Neural progenitor cell (in vitro differentiated cells): ENCODE data around the gene TKT. TPM values are rescaled to one million over a fixed set of nuclear protein-coding genes. Genes with fewer than 3 reads are reported as not detected.

Experiments
- DNase-seq: peaks from one replicate; pipeline ENCODE4 v3.0.0-alpha.2; 2016; ENCODE audit warnings: low spot score
- H2AFZ ChIP-seq: fragments of 200-600 bp; sonication (generic); replicated peaks from 2 replicates; pipeline ENCODE4 v1.6.1; 2016; ENCODE audit warnings: antibody characterized with exemption
- H3F3A ChIP-seq: fragments of 200-600 bp; sonication (generic); 2 replicates; pipeline ENCODE4 v1.6.1; 2016; ENCODE audit warnings: antibody characterized with exemption, low read depth
- H3K27ac ChIP-seq: fragments of 200-600 bp; sonication (generic); 2 replicates; pipeline ENCODE4 v1.5.1; 2016; ENCODE audit warnings: mild to moderate bottlenecking
- H3K27me3 ChIP-seq: fragments of 200-600 bp; sonication (generic); 2 replicates; pipeline ENCODE4 v1.6.1; 2016; ENCODE audit warnings: mild to moderate bottlenecking, moderate library complexity
- H3K36me3 ChIP-seq: fragments of 200-600 bp; sonication (generic); 2 replicates; pipeline ENCODE4 v1.5.1; 2016
- H3K4me1 ChIP-seq: fragments of 200-600 bp; sonication (generic); 2 replicates; pipeline ENCODE4 v1.6.1; 2016; ENCODE audit warnings: mixed run types
- H3K4me2 ChIP-seq: fragments of 200-600 bp; sonication (generic); 2 replicates; pipeline ENCODE4 v1.6.1; 2016
- H3K4me3 ChIP-seq: fragments of 200-600 bp; sonication (generic); 2 replicates; pipeline ENCODE4 v1.5.1; 2016
- H3K79me2 ChIP-seq: fragments of 200-600 bp; sonication (generic); 2 replicates; pipeline ENCODE4 v1.6.1; 2016; ENCODE audit warnings: low read depth
- H3K9ac ChIP-seq: fragments of 200-600 bp; sonication (generic); 2 replicates; pipeline ENCODE4 v1.6.1; 2016
- H3K9me3 ChIP-seq: fragments of 200-600 bp; sonication (generic); 2 replicates; pipeline ENCODE4 v1.5.1; 2016; ENCODE audit warnings: low read depth
- H4K20me1 ChIP-seq: fragments of 200-600 bp; sonication (generic); 2 replicates; pipeline ENCODE4 v1.6.1; 2016; ENCODE audit warnings: low read depth
- H3K27ac Mint-ChIP-seq: 3 replicates; pipeline ENCODE4 v1.8.0; 2021; ENCODE audit warnings: mixed read lengths
- H3K27me3 Mint-ChIP-seq: 2 replicates; pipeline ENCODE4 v1.8.0; 2022; ENCODE audit warnings: low read depth, mild to moderate bottlenecking, inconsistent platforms, moderate library complexity, mixed read lengths; ENCODE audit not compliant: insufficient read depth
- H3K36me3 Mint-ChIP-seq: 3 replicates; pipeline ENCODE4 v1.8.0; 2021; ENCODE audit warnings: mixed read lengths
- H3K4me1 Mint-ChIP-seq: 3 replicates; pipeline ENCODE4 v1.8.0; 2021; ENCODE audit warnings: mixed read lengths
- H3K4me3 Mint-ChIP-seq: 3 replicates; pipeline ENCODE4 v1.8.0; 2021; ENCODE audit warnings: mild to moderate bottlenecking, moderate library complexity, mixed read lengths
- H3K9me3 Mint-ChIP-seq: 3 replicates; pipeline ENCODE4 v1.8.0; 2020; ENCODE audit warnings: mixed read lengths
- CTCF ChIP-seq: fragments of 200-600 bp; sonication (generic); IDR thresholded peaks from 2 replicates; pipeline ENCODE4 v1.5.1; 2017; ENCODE audit warnings: antibody characterized with exemption, mild to moderate bottlenecking
- EZH2 ChIP-seq: fragments of 200-600 bp; sonication (generic); IDR thresholded peaks from 2 replicates; pipeline ENCODE4 v1.6.1; 2017; ENCODE audit warnings: antibody characterized with exemption, mild to moderate bottlenecking, moderate library complexity
- EZH2phosphoT487 ChIP-seq: fragments of 200-600 bp; sonication (generic); IDR thresholded peaks from 2 replicates; pipeline ENCODE4 v1.6.1; 2017; ENCODE audit warnings: antibody characterized with exemption
- total RNA-seq: library from RNA; depleted of rRNA; stranded (reverse); fragments of >200 nt; gene quantifications from 2 replicates; pipeline ENCODE4 v1.2.3, GENCODE V29; 2015; ENCODE audit warnings: low replicate concordance

The TKT gene
- total RNA-seq, 1 donor from 2014 or later = 292 TPM

DNA sequence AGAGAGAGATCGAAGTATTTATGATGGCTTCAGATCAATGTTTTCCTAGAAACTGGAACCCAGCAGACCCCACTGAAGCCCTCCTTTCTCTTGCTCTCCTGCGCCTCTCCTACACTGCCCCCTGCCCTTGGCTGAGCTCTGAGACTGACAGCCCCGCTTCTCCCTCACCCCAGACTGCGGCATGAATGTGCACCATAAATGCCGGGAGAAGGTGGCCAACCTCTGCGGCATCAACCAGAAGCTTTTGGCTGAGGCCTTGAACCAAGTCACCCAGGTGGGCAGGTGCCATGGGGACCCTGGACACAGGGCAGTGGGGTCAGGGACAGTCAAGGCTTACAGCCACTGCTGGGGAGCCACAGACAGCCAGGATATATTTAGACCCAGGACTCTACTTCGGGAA lies 71.1 kb downstream of the TKT start:
- no peak overlapping the region for H3K4me2 ChIP-seq
- Mint-ChIP-seq H3K9me3 (no peaks in the 10 kb centered on the region), H3K27me3 (peaks cover 4% of the 10 kb centered on the region), H3K36me3 (no peaks in the 10 kb centered on the region), H3K27ac (peak overlapping the region; percentile 33), H3K4me3 (no peak overlapping the region), H3K4me1 (peaks cover 6% of the 10 kb centered on the region)
- TF ChIP-seq CTCF = no peak
- no peaks in the 10 kb centered on the region for H4K20me1 ChIP-seq
- no peaks in the 10 kb centered on the region for H3K27me3 ChIP-seq
- no peaks in the 10 kb centered on the region for H3F3A ChIP-seq
- H3K36me3 ChIP-seq = no peaks in the 10 kb centered on the region
- DNase-seq = no peak
- H3K9ac ChIP-seq = no peak overlapping the region
- H3K79me2 ChIP-seq = no peaks in the 10 kb centered on the region
- no peak overlapping the region for H3K27ac ChIP-seq
- no peak overlapping the region for H3K4me3 ChIP-seq
- H3K9me3 ChIP-seq = no peaks in the 10 kb centered on the region
- H3K4me1 ChIP-seq = peaks cover 6% of the 10 kb centered on the region
- no peak overlapping the region for H2AFZ ChIP-seq

- H3K4me3 Mint-ChIP-seq = no peak overlapping the region
- no peaks in the 10 kb centered on the region for H4K20me1 ChIP-seq
- no peak for TF ChIP-seq EZH2phosphoT487
- no peak for TF ChIP-seq EZH2
- no peak for TF ChIP-seq CTCF
Observed at GRCh38 chr3:53183514-53183913, 72.3 kb downstream of the TKT start.

DNA sequence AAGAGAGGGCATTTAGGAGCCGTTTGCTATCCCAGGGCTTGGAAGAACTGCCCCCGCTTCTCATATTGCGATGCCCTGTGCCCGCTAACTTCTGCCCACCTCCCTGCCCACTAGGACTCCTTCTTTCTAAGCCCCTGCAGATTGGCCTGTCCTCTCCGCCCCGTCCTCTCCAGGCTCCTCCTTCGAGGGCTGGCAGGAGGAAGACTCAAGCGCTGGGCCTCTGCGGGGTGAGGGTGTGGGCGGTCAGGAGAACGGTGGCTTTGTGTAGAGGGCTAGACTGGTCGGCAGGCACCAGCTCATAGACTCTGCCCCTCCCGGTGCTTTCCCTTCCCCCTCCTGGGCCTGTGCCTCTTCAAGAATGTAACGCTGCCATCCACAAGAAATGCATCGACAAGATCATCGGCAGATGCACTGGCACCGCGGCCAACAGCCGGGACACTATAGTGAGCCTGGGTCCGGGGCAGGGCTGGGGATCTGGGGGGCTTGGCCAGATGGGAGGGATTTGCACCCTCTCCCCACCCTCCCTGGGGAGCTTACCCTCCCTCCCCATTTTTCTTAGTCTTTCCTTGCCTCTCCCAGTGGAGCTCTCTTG lies 73.0 kb downstream of the TKT start:
- H3F3A ChIP-seq = no peaks in the 10 kb centered on the region
- H4K20me1 ChIP-seq = no peaks in the 10 kb centered on the region
- H3K4me3 ChIP-seq = no peak overlapping the region
- no peaks in the 10 kb centered on the region for H3K36me3 ChIP-seq
- H3K4me1 ChIP-seq = peaks cover 6% of the 10 kb centered on the region
- no peak overlapping the region for H3K27ac ChIP-seq
- peaks cover 12% of the 10 kb centered on the region for H3K4me1 Mint-ChIP-seq
- peaks cover 4% of the 10 kb centered on the region for H3K27me3 Mint-ChIP-seq
- H3K9me3 Mint-ChIP-seq = no peaks in the 10 kb centered on the region
- DNase-seq = no peak
- H3K4me2 ChIP-seq = no peak overlapping the region
- TF ChIP-seq EZH2phosphoT487 (no peak), EZH2 (no peak), CTCF (no peak)
- no peaks in the 10 kb centered on the region for H3K9me3 ChIP-seq
- H3K27ac Mint-ChIP-seq = no peak overlapping the region
- H3K79me2 ChIP-seq = no peaks in the 10 kb centered on the region
- no peaks in the 10 kb centered on the region for H3K27me3 ChIP-seq
- no peak overlapping the region for H3K9ac ChIP-seq
- no peaks in the 10 kb centered on the region for H3K36me3 Mint-ChIP-seq
- no peak overlapping the region for H2AFZ ChIP-seq
- H3K4me3 Mint-ChIP-seq = no peak overlapping the region

More at GRCh38 chr3:53183514-53183913, 72.3 kb downstream of the TKT start:
- Histone ChIP-seq H2AFZ (no peak overlapping the region), H3K27me3 (no peaks in the 10 kb centered on the region), H3K4me3 (no peak overlapping the region), H3K27ac (no peak overlapping the region), H3K9ac (no peak overlapping the region), H3K36me3 (no peaks in the 10 kb centered on the region), H3K4me1 (peaks cover 6% of the 10 kb centered on the region), H3F3A (no peaks in the 10 kb centered on the region), H3K4me2 (no peak overlapping the region), H3K9me3 (no peaks in the 10 kb centered on the region), H3K79me2 (no peaks in the 10 kb centered on the region)
- Mint-ChIP-seq H3K4me1 (peaks cover 12% of the 10 kb centered on the region), H3K27ac (no peak overlapping the region), H3K9me3 (no peaks in the 10 kb centered on the region), H3K36me3 (no peaks in the 10 kb centered on the region), H3K27me3 (peaks cover 4% of the 10 kb centered on the region)
- no peak for DNase-seq
